ENCODE results near the gene CKAP2L.

The CKAP2L gene

DNA sequence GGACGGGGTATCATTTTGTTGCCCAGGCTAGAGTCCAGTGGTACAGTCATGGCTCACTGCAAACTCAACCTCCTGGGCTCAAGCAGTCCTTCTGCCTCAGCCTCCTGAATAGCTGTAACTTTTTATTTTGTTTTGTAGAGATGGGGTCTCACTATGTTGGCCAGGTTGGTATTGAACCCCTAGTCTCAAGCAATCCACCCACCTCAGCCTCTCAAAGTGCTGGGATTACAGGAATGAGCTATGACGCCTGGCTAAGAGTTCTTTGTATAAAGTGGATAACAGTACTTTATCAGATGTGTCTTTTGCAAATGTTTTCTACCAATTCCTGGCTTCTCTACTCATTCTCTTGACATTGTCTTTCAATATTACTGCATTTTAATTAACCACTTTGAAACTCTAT, 60.7 kb downstream of the CKAP2L start:
- no peak for DNase-seq

DNA sequence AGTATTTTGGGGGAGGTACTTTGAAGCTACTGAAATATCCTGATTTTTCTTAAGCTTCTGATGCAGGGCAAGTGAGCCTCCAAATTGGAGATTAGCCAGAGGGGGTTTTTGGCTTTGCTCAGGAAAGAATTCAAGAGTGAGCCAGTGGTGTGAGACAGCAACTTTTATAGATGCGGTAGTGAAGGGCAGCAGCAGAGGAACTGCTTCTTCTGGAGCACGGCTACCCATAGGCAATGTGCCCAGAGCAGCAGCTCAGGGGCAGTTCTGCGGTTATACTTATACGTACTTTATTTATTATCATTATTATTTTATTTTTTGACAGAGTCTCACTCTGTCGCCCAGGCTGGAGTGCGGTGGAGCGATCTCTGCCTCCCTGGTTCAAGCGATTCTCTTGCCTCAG, 63.4 kb downstream of the CKAP2L start:
- DNase-seq: no peak

DNA sequence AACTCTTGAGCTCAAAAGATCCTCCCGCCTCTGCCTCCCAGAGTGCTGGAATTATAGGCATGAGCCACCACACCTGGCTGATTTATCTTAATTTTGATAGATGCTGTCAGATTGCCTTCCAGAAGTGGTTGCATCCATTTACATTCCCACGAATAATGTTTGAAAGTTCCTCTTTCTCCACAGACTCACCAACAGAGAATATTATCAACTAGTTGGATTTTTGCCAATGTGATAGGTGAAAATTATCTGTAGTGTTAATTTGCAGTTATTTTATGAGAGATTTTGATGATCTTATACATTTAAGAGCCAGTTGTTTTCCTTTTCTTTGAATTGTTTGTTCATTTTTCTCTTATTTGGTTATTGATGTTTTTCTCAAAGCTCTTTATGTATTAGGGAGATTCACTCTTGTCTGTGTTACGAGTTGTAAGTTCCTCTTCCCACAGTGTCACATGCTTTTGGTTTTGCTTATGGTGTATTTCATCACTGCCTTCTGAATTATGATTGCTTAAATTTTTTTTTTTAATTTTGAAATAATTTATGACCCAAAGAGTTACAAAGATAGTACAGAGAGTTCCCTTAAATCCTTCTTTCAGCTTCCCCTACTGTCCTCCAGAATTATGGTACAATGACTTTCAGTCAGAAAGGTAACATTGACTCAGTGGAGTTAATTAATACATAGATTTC, 64.3 kb downstream of the CKAP2L start:
- DNase-seq: no peak

DNA sequence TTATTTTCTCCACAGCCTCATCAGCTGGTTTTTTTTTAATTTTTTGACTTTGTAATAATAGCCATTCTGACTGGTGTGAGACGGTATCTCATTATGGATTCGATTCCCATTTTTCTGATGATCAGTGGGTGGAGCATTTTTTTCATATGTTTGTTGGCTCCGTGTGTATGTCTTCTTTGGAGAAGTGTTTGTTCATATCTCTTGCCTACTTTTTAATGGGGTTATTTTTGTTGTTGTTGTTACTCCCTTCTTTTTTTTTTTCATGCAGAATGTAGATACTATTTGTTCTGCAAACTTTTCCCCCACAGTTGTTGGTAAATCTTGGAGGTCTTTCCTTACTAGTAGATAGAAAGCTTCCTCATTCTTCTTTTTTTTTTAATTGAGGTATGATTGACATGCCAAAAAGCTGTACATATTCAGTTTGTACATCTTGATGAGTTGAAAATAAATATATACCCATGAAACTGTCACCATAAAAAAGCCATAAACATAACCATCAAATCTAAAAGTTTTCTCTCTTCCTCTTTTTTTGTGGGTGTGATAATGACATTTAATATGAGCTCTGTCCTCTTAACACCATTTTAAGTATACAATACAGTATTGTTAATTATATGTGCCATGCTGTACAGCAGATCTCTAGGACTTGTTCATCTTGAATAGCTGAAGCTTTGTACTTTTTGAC, 65.4 kb downstream of the CKAP2L start:
- no peak for DNase-seq

DNA sequence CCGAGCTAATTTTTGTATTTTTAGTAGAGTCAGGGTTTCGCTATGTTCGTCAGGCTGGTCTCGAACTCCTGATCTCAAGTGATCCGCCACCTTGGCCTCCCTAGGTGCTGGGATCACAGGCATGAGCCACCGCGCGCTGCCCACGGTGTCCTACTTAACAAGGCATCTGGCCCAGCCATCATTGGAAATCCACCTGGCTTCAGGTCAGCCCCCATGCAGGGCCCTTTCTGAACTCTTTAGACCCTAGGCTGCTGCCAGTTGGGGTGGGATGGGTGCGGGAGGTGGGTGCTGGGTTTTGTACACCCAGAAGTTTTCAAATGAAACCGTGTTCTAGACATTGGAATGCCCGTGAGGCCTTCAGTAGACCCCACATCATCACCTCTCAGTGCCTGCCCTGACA, 70.2 kb downstream of the CKAP2L start:
- DNase-seq: no peak

DNA sequence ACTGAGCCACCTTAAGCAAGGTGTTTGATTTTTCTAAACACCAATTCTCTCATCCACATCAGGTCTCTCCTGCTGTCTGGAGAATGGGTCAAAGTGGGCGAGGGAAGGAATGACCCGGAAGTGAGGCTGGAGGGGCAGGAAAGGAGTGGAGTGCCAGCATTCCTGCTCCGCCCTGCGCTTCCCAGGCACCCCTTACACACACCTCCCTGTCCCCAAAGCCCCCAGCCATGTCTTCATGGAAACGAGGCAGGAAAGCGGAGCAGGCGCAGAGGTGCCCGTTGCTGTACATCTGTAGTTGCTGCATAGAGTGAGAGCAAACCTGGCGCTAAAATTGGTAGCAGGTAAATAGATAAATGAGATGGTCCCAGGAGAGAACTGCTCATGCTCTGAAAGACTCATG, 70.8 kb downstream of the CKAP2L start:
- no peak for DNase-seq

DNA sequence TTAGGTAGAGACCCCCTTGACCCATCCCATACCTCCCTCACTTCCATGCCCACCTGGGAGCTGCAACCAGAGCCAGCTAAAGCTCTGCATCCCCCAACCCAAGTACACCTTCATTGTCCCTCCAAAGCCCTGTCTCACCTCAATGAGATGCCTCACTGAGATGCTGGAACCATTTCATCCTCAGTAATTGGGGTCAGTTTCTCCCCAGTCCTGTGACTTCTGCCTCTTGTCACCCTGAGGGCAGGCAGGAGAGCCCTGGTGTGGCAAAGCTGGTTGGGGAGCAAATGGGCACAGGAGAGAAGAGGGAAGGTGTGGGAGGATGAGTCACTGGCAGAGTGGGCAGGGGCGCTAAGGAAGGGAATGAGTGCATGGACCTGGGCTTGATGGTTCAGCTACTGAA, 71.5 kb downstream of the CKAP2L start:
- no peak for DNase-seq

DNA sequence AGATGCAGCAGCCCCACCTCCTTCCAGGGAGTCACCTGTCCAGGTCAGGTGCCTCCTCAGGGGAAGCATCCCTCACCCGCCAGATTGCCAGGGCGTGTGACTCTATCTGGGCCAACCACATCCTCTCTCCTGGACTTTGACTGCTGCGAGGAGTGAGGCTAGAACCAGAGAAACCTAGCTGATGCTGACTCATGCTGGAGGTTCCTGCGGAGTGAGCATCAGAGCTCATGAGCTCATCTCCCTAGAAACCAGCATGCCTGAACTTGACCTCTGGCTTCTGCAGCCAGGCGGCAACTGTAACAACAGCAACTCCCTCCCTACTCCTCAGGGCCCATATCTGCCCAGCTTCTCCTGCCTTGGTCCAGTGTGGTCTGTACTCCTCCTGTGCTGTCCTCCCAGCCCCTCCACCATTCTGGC, 71.9 kb downstream of the CKAP2L start:
- no peak for DNase-seq

DNA sequence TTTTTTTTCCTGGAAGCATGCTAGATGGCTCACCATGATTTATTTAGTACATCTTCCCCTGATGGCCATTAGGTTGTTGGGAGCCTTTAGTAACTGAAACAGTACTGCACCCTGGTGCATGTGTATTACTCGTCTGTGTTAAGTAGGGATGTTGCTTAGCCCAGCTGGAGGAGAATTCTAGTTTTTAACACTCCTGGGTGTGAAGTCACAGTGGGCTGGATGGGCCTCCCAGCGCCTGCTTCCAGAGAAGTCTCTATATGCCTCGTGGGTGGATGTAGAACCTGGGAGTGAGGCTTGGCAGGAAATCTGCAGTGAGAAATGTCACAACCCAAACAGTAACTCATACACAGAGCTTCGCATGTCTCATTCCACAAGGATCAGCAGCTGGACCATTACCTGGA, 72.5 kb downstream of the CKAP2L start:
- no peak for DNase-seq

DNA sequence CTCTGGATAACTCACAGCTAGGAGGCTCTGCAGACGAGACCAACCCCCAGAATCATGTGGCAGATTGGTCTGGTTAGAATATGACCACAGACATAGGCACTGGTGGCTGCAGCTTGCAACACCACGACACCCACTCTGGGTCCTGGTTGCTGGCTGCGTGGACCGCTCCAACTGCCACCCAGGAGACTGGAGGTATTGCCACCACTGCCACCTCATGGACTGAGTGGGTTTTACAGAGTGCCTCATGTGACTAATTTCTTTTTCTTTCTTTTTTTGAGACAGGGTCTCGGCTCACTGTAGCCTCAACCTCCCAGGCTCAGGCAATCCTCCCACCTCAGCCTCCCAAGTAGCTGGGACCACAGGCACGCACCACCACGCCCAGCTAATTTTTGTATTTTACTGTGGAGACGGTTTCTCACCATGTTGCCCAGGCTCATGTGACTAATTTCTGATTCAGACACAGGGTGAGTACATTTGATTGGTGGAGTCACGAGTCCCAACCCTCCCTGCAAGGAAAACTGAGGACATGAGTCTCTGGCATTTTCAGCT, 73.5 kb downstream of the CKAP2L start:
- DNase-seq: peak; percentile 4

DNA sequence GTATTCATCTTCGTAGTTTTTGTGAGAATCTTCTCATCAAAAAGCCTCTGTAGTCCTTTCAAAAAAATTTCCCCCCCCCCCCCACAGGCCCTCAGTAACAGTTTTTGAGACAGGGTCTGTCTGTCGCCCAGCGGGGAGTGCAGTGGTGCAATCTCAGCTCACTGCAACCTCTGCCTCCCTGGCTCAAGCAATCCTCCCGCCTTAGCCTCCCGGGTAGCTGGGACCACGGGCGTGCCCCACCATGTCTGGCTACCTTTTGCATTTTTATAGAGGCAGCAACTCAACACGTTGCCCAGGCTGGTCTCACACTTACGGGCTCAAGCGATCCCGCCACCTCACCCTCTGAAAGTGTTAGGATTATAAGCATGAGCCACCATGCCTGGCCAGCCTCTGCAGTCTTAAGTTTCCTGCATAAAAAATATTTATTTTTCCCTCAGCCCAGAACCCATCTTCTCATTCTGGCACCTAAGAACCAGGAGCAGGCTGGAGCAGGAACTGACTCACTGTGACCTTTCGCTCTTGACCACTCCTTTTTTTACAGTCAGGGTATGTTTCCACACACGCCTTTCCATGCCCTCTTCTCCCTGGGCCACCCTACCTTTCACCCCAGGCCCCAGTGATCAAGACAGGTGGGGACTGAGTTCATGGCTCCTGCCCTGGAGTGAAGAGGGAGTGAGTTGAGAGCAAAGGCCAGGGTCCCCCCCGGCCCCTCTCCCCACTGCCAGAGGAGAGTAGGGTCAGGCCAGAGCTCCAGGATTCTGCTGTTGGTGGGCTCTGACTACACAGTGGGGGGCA, 76.1 kb downstream of the CKAP2L start:
- DNase-seq: no peak

DNA sequence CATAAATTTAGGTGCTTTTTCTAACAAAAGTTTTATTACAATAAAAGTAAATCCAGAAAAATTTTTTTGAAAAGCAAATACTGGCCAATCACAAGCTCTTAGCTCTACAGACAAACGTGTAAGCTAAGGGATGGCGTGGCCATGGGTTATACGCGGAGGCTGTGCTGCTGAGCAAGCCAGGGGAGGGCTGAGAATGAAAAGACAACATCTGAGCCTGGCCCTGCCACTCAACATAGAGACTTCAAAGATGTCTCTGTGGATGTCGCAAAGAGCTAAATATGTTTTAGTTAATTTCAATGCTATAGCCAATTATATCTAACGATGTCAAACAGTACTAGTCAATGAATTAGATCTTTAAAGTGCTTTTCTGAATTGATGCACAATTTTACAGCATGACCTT, 76.9 kb downstream of the CKAP2L start:
- no peak for DNase-seq

Data from NCI-H1092 treated with DMSO at 0.1 percent for 48 hours (cell line).